Activated naive CD4-positive, alpha-beta T cell treated with anti-CD3 and anti-CD28 coated beads, Interleukin-2, amount 50 U/mL, for 16 hours (primary cell): ENCODE results near the gene SERPINF2.
"Not testable (repeated sequence)": the region's sequence is repeated elsewhere in the genome, so short reads cannot be mapped to it uniquely, and the experiment has no call there.

Experiments used
- DNase-seq: peaks from one replicate; pipeline ENCODE4 v3.0.0-alpha.2; 2020

The SERPINF2 gene

DNA sequence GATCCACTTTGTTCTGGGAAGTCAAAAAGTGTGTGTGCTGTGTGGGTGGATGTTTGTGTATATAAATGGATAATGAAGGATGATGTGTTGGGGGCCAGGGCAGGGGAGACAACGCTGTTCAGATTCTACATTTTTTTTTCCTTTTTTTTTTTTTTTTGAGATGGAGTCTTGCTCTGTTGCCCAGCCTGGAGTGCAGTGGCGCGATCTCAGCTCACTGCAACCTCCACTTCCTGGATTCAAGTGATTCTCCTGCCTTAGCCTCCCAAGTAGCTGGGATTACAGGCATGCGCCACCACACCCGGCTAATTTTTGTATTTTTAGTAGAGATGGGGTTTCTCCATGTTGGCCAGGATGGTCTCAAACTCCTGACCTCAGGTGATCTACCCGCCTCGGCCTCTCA is 22.0 kb downstream of the SERPINF2 start:
- not testable (repeated sequence) for DNase-seq

DNA sequence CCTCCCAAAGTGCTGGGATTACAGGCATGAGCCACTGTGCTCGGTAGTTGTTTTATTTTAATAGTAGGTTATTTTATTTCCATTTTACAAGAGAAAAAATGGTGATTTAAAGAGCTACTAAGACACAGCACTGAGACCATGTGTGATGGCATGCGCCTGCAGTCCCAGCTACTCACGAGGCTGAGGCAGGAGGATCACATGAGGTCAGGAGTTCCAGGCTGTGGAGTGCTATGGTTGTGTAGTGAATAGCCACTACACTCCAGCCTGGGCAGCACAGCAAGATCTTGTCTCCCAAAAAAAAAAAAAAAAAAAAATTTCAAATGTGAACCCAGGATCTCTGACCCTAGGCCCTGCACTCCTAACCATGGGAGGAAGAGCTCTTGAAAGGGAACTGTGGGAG is 22.9 kb downstream of the SERPINF2 start:
- no peak for DNase-seq

DNA sequence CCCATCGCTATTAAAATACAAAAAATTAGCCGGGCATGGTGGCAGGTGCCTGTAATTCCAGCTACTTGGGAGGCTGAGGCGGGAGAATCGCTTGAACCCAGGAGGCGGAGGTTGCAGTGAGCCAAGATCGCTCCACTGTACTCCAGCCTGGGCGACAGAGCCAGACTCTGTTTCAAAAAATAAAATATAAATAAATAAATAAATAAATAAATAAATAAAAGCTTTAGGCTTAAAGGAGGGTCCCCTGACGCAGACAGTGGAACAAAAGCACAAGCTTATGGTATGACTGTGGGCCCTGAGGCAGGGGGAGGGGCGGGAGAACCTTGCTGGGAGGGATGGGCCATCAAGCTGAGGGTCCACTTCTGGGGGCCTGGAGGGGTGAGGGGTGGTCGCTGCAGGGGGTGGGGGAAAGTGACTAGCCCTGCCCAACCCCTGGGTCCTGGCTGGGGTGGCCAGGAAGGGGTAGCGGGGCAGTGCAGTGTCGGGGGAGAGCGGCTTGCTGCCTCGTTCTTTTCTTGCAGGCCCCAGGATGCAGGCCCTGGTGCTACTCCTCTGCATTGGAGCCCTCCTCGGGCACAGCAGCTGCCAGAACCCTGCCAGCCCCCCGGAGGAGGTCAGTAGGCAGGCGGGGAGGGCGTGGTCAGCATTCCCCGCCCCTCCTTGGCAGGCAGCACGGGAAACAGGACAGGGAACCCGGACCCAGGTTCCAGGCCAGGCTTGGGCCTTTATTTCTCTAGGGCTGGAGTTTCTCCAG is 23.9 kb downstream of the SERPINF2 start:
- DNase-seq = no peak

DNA sequence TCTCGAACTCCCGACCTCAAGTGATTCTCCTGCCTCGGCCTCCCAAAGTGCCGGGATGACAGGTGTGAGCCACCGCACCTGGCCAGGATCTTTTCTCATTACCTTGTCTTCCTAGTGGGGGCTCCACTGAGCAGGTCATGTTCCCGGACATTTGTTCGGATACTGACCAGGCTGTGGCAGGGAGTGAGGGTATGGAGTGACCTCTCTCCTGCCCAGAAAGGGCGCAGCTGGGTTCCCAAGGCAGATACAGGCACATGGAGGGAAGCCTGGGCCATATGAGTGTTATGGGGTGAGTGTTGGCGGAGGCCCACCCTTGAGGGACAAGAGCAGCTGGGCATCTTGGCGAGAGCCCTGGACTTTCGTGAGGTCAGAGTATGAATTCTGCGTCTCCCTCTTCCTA is 24.7 kb downstream of the SERPINF2 start:
- no peak for DNase-seq

DNA sequence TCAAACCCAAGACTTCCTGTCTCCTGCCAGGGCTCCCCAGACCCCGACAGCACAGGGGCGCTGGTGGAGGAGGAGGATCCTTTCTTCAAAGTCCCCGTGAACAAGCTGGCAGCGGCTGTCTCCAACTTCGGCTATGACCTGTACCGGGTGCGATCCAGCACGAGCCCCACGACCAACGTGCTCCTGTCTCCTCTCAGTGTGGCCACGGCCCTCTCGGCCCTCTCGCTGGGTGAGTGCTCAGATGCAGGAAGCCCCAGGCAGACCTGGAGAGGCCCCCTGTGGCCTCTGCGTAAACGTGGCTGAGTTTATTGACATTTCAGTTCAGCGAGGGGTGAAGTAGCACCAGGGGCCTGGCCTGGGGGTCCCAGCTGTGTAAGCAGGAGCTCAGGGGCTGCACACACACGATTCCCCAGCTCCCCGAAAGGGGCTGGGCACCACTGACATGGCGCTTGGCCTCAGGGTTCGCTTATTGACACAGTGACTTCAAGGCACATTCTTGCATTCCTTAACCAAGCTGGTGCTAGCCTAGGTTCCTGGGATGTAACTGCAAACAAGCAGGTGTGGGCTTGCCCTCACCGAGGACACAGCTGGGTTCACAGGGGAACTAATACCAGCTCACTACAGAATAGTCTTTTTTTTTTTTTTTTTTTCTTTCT is 27.3 kb downstream of the SERPINF2 start:
- no peak for DNase-seq

DNA sequence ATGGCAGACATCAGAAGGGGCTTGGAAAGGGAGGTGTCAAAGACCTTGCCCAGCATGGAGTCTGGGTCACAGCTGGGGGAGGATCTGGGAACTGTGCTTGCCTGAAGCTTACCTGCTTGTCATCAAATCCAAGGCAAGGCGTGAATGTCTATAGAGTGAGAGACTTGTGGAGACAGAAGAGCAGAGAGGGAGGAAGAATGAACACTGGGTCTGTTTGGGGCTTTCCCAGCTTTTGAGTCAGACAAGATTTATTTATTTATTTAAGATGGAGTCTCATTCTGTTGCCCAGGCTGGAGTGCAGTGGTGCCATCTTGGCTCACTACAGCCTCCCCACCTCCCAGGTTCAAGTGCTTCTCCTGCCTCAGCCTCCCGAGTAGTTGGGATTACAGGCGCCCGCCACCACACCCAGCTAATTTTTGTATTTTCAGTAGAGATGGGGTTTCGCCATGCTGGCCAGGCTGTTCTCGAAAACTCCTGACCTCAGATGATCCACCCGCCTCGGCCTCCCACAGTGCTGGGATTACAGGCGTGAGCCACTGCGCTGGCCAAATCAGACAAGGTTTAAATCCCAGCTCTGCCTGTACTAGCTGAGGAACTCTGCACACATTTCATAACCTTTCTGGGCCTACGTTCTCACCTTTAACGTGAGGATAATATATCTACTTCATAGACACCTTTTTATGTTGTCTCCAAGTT is 30.5 kb downstream of the SERPINF2 start:
- DNase-seq = not testable (repeated sequence)

DNA sequence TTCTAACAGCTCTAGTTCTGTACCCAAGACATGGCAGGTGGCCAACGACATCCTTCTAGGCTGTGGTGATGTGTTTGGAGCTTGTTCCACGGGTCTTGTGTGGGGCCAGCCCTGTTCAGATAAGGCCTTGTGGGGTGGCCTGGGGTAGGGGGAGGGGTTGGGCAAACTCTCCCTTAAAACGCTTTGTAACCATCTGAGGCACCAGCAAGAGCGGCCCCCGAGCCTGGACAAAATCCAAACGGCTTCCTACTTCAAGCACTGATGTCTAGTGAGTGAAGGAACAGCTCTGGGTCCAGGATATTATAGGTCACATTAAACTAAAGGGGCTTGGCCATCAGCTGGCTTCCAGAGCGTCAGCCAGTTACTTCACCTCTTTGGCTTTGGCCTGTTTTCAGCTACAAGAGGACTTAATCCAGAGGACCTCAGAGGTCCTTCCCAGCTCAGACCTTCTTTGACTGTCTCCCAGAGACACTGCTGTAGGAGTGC is 31.1 kb downstream of the SERPINF2 start:
- no peak for DNase-seq

DNA sequence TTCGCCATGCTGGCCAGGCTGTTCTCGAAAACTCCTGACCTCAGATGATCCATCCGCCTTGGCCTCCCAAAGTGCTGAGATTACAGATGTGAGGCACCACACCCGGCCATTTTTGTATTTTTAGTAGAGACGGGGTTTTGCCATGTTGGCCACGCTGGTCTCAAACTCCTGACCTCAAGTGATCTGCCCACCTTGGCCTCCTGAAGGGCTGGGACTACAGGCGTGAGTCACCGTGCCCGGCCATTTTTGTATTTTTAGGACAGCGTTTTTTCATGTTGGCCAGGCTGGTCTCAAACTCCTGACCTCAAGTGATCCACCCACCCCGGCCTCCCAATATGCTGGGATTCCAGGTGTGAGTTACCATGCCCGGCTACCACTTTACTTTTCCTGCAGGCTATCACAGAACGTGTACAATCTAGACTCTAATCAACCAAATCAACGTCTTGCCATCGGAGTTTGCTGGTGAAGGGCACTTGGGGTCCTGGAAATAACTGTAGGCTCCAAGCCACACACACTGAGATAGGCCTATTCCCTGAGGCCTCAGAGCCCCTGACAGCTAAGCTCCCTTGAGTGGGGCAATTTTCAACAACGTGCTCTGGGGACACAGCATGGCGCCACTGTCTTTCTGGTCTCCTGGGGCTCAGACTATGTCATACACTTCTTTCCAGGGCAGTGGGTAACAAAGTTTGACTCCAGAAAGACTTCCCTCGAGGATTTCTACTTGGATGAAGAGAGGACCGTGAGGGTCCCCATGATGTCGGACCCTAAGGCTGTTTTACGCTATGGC is 31.9 kb downstream of the SERPINF2 start:
- DNase-seq = no peak

DNA sequence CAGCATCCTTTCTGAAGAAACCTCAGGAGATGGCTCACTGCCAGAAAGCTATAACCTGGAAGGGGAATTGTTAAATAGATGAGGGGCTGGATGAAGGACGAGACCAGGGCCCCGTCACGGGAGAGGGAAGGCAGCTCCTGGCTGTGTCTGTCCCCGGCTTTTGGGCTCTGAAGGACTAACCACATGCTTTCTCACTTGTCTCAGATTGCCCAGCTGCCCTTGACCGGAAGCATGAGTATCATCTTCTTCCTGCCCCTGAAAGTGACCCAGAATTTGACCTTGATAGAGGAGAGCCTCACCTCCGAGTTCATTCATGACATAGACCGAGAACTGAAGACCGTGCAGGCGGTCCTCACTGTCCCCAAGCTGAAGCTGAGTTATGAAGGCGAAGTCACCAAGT is 33.7 kb downstream of the SERPINF2 start:
- DNase-seq = no peak

DNA sequence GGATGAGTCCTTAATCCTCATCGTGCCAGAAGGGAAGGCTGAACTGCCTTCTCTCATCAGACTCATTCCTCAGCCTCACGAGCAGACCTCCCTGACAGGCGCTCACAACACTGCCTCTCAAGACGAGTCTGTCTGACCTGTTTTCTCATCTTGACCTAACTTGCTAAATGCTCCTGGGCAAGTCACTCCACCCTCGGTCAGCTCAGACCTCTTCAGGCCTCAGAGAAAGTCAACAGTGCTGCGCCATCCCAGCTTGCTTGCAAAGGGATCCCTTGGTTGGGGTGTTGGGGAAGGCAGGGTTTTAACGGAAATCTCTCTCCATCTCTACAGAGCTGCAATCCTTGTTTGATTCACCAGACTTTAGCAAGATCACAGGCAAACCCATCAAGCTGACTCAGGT is 34.2 kb downstream of the SERPINF2 start:
- no peak for DNase-seq

DNA sequence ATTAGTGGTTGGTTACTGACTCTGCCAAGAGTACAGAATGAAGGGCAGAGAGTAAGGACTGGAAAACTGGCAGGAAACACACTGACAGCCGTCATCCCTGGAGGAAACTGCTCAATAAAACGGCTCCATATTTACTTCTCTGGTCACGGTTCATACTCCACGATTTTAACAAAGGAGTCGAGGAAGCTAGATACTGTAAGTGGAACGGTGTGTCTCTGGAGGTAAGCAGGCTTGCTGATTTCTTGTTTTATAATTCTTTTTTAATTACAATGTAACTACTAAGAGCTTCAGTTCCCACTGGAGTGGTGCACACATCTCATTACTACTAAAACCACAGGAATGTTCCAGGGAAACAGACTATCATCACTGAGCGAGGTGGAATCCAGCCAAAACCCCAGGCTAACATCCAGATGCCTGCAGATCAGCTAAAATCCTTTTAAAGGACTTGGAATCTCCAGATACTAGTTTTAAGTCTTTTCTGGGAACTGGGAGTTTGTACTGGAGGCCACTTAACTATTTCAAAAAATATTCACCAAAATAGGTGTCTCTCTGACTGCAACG is 37.0 kb downstream of the SERPINF2 start:
- no peak for DNase-seq

DNA sequence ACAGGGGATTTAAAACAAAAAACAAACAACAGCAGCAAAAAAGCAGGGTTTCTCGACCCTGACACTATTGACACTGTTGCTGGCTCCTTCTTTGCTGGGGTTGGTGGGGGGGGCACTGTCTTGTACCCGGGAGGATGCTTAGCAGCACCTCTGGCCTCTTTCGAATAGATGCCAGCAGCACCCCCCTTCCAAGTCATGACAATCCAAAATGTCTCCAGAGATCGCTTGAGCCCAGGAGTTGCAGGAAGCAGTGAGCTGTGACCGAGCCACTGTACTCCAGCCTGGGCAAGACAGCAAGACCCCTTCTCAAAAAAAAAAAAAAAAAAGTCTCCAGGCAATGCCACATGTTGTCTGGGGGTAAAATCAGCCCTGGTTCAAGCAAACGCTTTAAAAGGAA is 39.5 kb downstream of the SERPINF2 start:
- DNase-seq = no peak

DNA sequence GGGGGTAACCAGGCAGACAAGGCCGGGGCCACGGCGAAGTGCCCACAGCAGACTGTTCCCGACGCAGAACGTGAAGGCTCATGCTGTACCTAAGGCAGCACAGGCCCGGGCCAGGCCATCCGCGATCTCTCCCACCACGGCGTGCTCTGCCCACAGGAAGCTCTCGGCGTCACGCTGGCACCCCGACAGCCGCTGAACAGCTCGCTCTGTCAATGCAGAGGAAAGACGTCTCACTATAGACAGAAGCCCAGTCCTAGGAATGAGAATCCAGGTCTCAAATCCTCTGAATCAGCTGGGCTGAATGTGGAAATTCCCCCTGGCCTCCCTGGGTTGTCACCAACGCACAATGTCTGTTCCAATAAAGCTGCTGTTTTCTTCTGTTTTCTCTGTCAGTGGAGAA is 40.6 kb downstream of the SERPINF2 start:
- DNase-seq = no peak

DNA sequence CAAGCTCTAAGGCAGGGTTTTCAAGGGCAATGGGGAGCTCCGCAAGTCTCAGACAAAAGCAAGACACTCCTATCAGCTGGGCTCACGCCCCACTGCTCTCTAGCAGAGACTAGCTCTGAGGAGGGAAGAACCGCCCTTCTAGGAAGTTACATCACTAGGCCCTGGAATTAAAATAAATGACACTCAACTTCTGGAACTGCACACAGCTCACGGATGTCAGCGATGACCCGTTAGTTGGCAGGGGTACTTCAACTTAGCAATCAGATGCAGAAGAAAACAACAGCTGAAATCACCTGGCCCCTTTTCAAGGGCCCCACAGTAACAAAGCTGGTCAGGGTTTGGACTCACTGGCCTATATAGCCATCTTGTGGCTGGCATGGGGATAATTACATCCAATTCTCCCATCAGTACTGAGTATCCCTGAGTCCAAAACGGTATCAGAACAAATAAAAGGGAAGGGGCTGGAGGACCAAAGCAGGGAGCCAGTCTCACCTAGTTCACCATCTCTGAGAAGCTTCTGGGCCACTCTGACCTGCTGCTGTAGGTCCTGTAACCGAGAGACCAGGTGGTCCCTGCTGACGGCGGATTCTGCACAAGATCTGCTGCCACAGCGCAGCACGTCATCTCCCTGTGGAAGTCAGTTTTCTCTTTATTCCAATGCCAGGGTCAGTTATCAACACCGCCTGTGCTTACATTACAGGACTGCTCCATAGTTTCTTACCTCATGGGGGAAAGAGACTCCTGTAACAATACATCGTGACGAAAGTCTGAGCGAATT is 41.4 kb downstream of the SERPINF2 start:
- no peak for DNase-seq

DNA sequence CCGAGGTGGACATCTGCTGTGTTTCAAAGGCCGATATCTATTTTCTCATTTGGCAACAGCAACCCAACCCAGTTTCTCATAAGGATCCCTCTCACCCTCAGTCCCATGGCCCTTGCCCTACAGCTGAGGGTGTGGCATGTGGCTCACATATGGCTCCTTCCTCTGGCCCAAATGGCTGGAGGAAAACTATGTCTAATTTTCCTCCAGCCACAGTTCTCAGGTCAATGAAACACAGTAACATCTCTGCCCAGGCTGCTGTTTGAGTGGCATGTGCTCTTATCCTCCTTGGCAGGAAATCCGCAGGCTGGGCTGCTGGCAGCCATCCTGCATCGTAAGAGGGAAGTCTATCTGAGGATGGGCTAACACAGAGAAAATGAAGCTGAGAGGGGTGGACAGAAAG is 43.3 kb downstream of the SERPINF2 start:
- no peak for DNase-seq

DNA sequence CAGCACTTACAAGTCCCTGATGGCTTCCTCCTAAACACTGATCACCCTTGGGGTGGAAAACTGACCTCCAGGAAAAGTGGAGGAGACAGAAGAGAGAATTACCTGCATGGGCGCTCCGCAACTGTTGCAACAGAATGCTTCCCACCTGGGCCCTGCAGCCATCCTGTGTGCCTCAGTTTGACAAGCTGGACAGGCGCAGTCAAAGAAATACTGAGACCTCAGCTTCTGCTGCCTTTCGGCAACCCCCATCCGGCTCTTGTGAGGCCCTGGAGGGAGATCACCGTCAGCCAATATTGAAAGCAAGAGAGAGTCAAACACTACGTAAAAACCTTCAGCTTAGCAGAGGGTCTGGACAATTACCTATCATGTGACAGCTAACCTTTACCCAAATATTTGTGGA is 44.0 kb downstream of the SERPINF2 start:
- DNase-seq = no peak

DNA sequence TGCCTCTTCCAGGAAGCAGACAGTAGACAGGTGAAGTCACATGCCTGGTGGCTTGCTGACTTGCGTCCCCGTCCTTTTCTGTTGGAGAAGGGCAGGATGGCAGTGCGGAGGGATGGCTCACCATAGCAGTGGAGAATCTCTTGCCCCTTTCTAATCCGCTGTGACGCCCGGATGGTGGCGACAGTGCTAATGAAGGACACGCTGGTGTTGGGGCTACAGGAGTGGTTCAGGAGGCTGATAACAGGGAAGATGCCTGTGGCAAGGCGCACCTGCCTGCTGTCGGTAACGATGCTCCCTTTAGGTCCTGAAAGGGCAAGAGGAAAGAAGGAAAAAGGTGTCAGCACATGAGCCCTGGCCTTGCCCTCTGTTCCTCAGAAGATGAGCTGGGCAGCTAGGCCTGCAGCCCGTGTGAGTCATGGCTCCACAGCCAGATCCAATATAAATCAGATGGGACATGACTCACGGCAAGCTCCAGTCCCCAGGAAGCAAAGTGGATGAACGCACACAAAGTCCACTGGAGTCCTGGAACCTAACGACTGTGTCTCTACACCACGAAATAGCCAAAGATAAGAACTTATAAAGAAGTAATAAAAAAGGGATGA is 44.7 kb downstream of the SERPINF2 start:
- no peak for DNase-seq

DNA sequence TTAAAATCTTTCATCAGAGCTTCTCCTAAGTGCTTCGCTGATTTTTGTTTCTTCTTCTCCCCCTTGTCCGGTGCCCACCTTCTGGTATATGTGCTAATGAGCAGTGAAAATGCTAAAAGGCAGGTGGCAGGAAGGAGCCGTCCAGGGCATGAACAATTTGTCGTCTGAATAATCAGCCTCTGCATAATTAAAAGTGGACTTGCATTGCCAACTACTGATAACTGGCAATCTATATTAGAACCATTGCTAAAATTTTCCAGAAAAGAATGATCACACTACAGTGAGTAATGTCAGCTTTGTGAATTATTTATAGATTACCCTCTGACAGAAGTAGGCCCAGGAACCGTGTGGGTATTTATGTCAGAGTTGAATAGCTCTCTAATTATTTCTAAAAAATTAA is 47.3 kb downstream of the SERPINF2 start:
- DNase-seq = no peak

DNA sequence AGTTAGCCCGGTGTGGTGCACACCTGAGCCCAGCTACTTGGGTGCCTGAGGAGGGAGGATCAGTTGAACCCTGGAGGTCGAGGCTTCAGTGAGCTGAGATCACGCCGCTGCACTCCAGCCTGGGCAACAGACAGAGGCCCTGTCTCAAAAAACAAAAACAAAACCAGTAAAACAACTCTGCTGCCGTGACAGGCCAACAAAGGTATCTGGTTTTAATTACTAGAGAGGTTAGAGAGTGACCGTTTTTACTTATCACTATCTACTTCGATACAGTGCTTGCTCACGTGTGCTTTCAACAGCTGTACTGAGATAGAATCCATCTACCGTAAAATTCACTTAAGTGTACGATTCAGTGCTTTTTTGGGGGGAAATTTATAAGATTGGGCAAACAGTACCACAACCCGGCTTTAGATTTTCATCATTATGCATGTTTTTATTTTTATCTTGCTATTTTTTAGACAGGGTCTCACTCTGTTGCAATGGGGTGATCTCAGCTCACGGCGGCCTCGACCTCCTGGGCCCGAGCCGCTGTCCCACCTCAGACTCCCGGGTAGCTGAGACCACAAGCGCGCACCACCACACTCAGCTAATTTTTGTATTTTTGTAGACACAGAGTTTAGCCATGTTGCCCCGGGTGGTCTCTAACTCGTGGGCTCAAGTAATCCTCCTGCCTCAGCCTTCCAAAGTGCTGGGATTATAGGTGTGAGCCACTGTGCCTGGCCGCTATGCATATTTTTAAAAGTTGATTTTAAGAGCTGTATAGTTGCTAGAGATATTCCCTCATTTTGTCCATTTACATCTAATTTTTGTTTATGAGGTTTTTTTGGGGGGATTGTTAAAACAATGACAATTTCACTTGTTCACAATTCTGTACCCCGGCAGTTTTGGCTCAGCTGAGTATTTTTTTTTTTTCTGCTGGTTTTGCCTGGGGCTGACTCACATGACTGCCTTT is 50.1 kb downstream of the SERPINF2 start:
- no peak for DNase-seq

DNA sequence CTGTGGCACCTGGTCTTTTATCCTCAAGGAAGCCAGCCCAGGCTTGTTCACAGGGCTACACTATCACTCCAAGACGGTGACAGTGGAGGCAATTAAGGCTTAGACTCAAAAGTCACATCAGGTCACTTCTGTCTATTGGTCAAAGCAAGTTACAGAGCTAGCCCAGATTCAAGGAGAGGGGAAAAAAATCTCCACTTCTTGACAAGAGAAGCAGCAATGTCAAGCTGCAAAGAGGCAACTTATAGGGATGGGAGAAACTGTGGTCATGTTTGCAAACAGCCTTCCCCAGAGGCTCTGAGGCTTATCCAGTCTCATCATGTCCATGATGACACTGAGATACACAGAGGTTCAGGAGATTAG is 50.8 kb downstream of the SERPINF2 start:
- DNase-seq = no peak

DNA sequence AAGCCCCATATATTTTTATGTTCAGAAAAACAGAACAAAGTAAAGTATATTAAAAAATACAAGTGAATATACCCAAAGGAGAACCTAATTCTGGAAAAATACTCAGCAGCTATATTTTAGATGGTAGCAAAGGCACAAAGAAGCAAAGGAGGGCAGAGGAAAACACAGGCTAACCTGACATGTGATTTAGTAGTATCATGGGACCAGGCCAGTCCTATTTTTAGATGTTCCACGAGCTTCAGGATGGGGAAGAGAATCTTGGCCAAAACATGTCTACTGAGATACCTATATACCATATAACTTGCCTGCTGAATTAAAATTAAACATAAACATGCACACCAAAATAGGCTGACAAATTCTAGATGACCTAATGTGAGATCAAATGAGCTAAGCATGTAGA is 54.1 kb downstream of the SERPINF2 start:
- no peak for DNase-seq
